ENCODE data around the gene FHOD1. TPM values are rescaled to one million over a fixed set of nuclear protein-coding genes. Genes with fewer than 3 reads are reported as not detected.

Gene FHOD1
- total and polyA plus RNA-seq, 2 experiments from 2014 or later = 10.0 to 17.2 TPM

GRCh38 chr16:67226804-67227566, 20.3 kb downstream of the FHOD1 start, which contains the start of gene TMEM208:
Gene TMEM208, plus strand, starts transcription at chr16:67227130. Its CDS starts 89 bp downstream, at chr16:67227219.
- Histone ChIP-seq H3K9me2 (replicated peaks; ENCODE audit: insufficient read depth) (no peaks in the 10 kb centered on the region), H3K27ac (peak within 1 kb of the TSS; percentile 69), H3K4me3 (peak within 1 kb of the TSS; percentile 74), H3K4me1 (ENCODE audit: insufficient read depth) (peaks cover 9% of the 10 kb centered on the region), H3K79me2 (peaks cover 16% of the 10 kb centered on the region), H2AFZ (peak within 1 kb of the TSS; percentile 57), H4K20me1 (ENCODE audit: insufficient read depth, poor library complexity, severe bottlenecking) (no peaks in the 10 kb centered on the region), H3K27me3 (no peaks in the 10 kb centered on the region), H3K36me3 (replicated peaks; ENCODE audit: insufficient read depth, low read depth) (no peaks in the 10 kb centered on the region), H3K9me3 (ENCODE audit: low read depth) (no peaks in the 10 kb centered on the region), H3K4me2 (peak within 1 kb of the TSS; percentile 96)
- WGBS (ENCODE audit: low lambda C conversion rate, missing lambda C conversion rate) = 2% methylated on average over 43 of the region's 46 CpGs
- peak; percentile 29 for TF ChIP-seq CTCF (IDR thresholded peaks at IDR 0.05; ENCODE audit: poor library complexity)
- no peak for TF ChIP-seq EZH2 (IDR thresholded peaks at IDR 0.05; ENCODE audit: borderline replicate concordance)
- no peak for TF ChIP-seq EZH2phosphoT487 (IDR thresholded peaks at IDR 0.05; ENCODE audit: low read depth, severe bottlenecking, unreplicated experiment)
- DNase-seq (ENCODE audit: low spot score) = peak; percentile 98

DNA sequence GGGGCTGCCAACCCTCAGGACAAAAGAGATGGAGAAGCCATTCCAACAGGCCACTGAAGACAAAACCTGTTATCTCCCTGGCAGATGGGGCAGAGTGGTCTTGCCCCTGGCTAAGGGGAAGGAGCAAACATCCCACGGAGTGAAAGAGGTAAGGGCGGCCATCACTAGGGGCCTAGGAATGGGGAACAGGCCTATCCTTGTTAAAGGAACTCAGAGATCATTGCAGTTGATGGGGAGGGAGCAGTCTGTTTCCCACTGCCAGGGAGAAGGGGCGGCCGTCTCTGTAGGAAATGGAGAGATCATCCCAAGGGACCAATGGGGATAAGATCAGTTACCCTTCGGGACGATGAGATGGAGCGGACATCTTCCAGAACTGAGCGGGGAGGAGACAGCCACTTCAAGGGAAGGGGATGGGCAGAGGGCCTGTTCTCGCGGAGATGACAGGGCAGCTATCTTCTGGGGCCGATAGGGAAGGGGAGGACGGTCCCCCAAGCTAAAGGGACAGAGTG, 20.9 kb downstream of the FHOD1 start:
- 16% methylated on average over 11 of the region's 12 CpGs for WGBS (ENCODE audit: low lambda C conversion rate, missing lambda C conversion rate)
- Histone ChIP-seq H3K27ac (peak overlapping the region; percentile 29), H3K4me2 (peak overlapping the region; percentile 80), H3K9me2 (replicated peaks; ENCODE audit: insufficient read depth) (no peaks in the 10 kb centered on the region), H2AFZ (peak overlapping the region; percentile 46), H4K20me1 (ENCODE audit: insufficient read depth, poor library complexity, severe bottlenecking) (no peaks in the 10 kb centered on the region), H3K4me1 (ENCODE audit: insufficient read depth) (peaks cover 9% of the 10 kb centered on the region), H3K9me3 (ENCODE audit: low read depth) (no peaks in the 10 kb centered on the region), H3K4me3 (peak overlapping the region; percentile 47), H3K36me3 (replicated peaks; ENCODE audit: insufficient read depth, low read depth) (no peaks in the 10 kb centered on the region), H3K79me2 (peaks cover 16% of the 10 kb centered on the region), H3K27me3 (no peaks in the 10 kb centered on the region)
- DNase-seq (ENCODE audit: low spot score) = no peak
- TF ChIP-seq CTCF (IDR thresholded peaks at IDR 0.05; ENCODE audit: poor library complexity) (no peak), EZH2 (IDR thresholded peaks at IDR 0.05; ENCODE audit: borderline replicate concordance) (no peak), EZH2phosphoT487 (IDR thresholded peaks at IDR 0.05; ENCODE audit: low read depth, severe bottlenecking, unreplicated experiment) (no peak)

- 27% methylated on average over 3 of the region's 3 CpGs for WGBS (ENCODE audit: low lambda C conversion rate, missing lambda C conversion rate)
- no peaks in the 10 kb centered on the region for H3K27me3 ChIP-seq
- no peaks in the 10 kb centered on the region for H3K9me3 ChIP-seq (ENCODE audit: low read depth)
- DNase-seq (ENCODE audit: low spot score) = no peak
- H3K4me3 ChIP-seq = no peak overlapping the region
- H2AFZ ChIP-seq = no peak overlapping the region
- no peaks in the 10 kb centered on the region for H3K9me2 ChIP-seq (replicated peaks; ENCODE audit: insufficient read depth)
- no peaks in the 10 kb centered on the region for H4K20me1 ChIP-seq (ENCODE audit: insufficient read depth, poor library complexity, severe bottlenecking)
- peaks cover 16% of the 10 kb centered on the region for H3K79me2 ChIP-seq
- H3K4me2 ChIP-seq = no peak overlapping the region
- H3K27ac ChIP-seq = no peak overlapping the region
- TF ChIP-seq EZH2phosphoT487 (IDR thresholded peaks at IDR 0.05; ENCODE audit: low read depth, severe bottlenecking, unreplicated experiment) (no peak), EZH2 (IDR thresholded peaks at IDR 0.05; ENCODE audit: borderline replicate concordance) (no peak), CTCF (IDR thresholded peaks at IDR 0.05; ENCODE audit: poor library complexity) (no peak)
- no peaks in the 10 kb centered on the region for H3K36me3 ChIP-seq (replicated peaks; ENCODE audit: insufficient read depth, low read depth)
- H3K4me1 ChIP-seq (ENCODE audit: insufficient read depth) = peaks cover 9% of the 10 kb centered on the region
Observed at GRCh38 chr16:67223992-67224391, 23.3 kb downstream of the FHOD1 start.
